ENCODE data around the gene BANF2.

Gene BANF2

GRCh38 chr20:17664025-17664633, 35.6 kb upstream of the BANF2 start:
- no peak for DNase-seq

- peak in 1 of 2 donors; percentile 29 for DNase-seq
Measured at GRCh38 chr20:17665756-17666155, 34.0 kb upstream of the BANF2 start.

GRCh38 chr20:17666481-17666880, 33.3 kb upstream of the BANF2 start:
- no peak for DNase-seq

GRCh38 chr20:17667445-17667844, 32.3 kb upstream of the BANF2 start:
- no peak for DNase-seq

- no peak for DNase-seq
Measured at GRCh38 chr20:17668432-17668831, 31.3 kb upstream of the BANF2 start.

- DNase-seq: no peak
Measured at GRCh38 chr20:17669306-17669931, 30.3 kb upstream of the BANF2 start.

- DNase-seq: no peak
Measured at GRCh38 chr20:17671011-17671410, 28.8 kb upstream of the BANF2 start.

- DNase-seq: no peak
Measured at GRCh38 chr20:17671565-17671964, 28.2 kb upstream of the BANF2 start.

- DNase-seq: no peak
Measured at GRCh38 chr20:17673084-17673483, 26.7 kb upstream of the BANF2 start.

- no peak for DNase-seq
Measured at GRCh38 chr20:17674722-17675518, 24.8 kb upstream of the BANF2 start.

- DNase-seq: no peak
Measured at GRCh38 chr20:17675519-17676377, 24.0 kb upstream of the BANF2 start.

GRCh38 chr20:17676378-17676759, 23.4 kb upstream of the BANF2 start:
- DNase-seq: no peak

- DNase-seq: no peak
Measured at GRCh38 chr20:17676942-17677341, 22.8 kb upstream of the BANF2 start.

GRCh38 chr20:17678295-17678694, 21.5 kb upstream of the BANF2 start:
- no peak for DNase-seq

GRCh38 chr20:17678886-17679285, 20.9 kb upstream of the BANF2 start:
- DNase-seq: no peak

GRCh38 chr20:17679941-17680835, 19.6 kb upstream of the BANF2 start:
- peak; percentile 25 to 29 for DNase-seq

GRCh38 chr20:17680836-17681725, 18.7 kb upstream of the BANF2 start:
- DNase-seq: peak; percentile 73 to 76

GRCh38 chr20:17681726-17682102, 18.1 kb upstream of the BANF2 start:
- no peak for DNase-seq

- peak; percentile 98 for DNase-seq
Measured at GRCh38 chr20:17682103-17682888, 17.5 kb upstream of the BANF2 start, which contains the start of gene RRBP1. TSS of gene RRBP1 (minus strand) at chr20:17682242. CDS start at chr20:17660507, 21,735 bp downstream.

- no peak for DNase-seq
Measured at GRCh38 chr20:17682889-17683198, 16.9 kb upstream of the BANF2 start.

Measured in CD4-positive, alpha-beta T cell treated with Interleukin-4 for 1 hour (primary cell).